ENCODE measurements around the gene RCSD1.

The RCSD1 gene

DNA sequence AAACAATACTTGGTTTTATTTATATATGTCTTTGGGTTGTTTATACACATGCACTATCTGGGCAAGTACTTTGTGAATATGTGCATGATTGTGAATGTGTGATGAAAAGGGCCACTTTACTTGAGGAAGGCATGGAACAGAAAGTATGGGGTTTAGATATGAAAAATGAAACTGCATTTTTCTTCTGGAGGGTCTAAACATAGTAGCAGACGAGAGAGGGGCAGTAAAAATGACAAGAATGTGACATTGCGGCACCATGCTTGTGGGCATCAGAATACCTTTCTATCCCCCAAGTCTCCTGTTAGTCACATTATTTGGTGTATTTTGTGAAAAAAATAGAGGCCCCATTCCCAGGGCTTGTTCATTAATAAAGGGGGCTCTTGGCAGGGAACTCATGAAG lies 76.3 kb downstream of the RCSD1 start:
- H3K4me3 ChIP-seq (ENCODE audit: low read depth, low read length): no peak overlapping the region
- TF ChIP-seq, protein P1, sequence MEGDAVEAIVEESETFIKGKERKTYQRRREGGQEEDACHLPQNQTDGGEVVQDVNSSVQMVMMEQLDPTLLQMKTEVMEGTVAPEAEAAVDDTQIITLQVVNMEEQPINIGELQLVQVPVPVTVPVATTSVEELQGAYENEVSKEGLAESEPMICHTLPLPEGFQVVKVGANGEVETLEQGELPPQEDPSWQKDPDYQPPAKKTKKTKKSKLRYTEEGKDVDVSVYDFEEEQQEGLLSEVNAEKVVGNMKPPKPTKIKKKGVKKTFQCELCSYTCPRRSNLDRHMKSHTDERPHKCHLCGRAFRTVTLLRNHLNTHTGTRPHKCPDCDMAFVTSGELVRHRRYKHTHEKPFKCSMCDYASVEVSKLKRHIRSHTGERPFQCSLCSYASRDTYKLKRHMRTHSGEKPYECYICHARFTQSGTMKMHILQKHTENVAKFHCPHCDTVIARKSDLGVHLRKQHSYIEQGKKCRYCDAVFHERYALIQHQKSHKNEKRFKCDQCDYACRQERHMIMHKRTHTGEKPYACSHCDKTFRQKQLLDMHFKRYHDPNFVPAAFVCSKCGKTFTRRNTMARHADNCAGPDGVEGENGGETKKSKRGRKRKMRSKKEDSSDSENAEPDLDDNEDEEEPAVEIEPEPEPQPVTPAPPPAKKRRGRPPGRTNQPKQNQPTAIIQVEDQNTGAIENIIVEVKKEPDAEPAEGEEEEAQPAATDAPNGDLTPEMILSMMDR (IDR thresholded peaks at IDR 0.05; ENCODE audit: borderline replicate concordance, insufficient read depth, low read depth, low read length): no peak

DNA sequence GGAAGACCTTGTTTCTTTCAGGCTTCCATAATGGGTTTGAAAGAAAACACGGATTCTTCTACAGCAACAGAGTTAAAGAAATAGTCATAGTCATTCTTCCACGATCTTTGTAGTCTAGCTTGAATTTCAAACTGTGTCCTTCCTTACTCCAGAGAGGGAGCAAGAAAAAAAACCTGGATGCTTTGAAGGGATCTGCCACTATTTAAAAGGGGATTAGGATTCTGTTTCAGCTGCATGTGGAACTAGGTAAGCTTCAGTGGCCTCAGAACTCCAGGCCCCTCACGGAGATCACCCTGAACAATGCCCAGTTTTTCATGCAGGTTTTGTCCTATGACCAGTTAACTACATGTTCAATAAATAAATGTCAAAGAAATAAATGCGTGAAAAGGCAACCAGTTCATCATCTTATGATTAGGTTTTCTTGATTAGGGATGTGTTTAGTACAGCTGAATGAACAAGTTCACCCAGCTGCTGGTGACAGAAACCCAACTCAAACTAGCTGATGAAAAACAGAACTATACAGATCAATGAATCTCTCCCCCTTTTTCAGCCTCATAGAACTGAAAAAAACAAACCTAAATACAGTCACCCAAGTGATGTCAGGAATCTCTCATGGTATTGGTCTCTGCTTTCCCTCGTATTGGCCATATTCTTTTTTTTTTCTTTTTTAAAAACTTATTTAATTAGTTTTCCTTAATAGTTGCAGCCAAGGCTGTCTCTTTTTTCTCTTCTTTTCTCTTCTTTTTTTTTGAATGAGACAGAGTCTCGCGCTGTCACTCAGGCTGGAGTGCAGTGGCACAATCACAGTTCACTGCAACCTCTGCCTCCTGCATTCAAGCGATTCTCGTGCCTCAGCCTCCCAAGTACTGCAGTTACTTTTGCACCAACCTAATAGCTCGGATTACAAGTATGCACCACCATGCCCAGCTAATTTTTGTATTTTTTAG lies 77.2 kb downstream of the RCSD1 start:
- TF ChIP-seq, protein P1 (IDR thresholded peaks at IDR 0.05; ENCODE audit: borderline replicate concordance, insufficient read depth, low read depth, low read length): no peak
- H3K4me3 ChIP-seq (ENCODE audit: low read depth, low read length): no peak overlapping the region

DNA sequence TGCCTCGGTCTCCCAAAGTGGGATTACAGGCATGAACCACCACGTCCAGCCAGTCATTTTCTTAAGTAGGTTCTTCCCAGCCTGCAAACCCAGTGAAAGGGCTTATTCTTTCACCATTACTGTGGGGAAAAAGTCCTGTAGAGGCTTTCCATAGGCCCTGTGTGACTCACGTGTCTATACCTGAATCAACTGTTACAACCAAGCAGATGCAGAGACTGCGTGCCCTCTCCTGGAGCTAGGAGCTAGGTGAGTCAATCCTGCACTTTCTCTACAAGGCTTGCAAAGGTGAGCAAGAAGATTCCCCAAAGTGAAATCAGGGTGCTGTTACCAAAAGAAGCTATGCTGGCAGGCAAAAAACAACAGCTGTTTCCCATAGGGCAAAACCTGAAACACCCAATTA lies 77.9 kb downstream of the RCSD1 start:
- TF ChIP-seq, protein P1 (IDR thresholded peaks at IDR 0.05; ENCODE audit: borderline replicate concordance, insufficient read depth, low read depth, low read length): no peak
- no peak overlapping the region for H3K4me3 ChIP-seq (ENCODE audit: low read depth, low read length)

DNA sequence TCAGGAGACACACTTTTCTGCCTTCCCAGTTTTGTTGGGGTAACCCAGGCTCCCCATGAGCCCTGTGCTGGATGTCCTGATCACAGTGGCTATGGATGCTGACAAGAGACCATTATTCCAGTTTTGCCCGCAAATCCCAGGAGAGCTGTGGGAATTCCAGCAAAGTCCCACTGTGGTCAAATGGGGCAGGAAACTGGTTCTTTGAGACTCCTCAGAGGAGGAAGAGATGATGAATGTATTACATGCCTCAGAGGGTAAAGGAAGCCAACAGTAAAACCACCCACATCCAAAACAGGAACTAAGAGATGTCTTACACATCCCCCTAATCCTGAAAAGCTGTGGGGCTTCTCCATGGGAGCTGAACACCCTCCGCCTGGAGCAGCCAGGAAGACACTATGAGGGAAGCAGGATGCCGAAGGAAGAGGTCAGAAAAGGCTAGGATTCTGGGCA lies 78.9 kb downstream of the RCSD1 start:
- TF ChIP-seq, protein P1 (IDR thresholded peaks at IDR 0.05; ENCODE audit: borderline replicate concordance, insufficient read depth, low read depth, low read length): no peak
- H3K4me3 ChIP-seq (ENCODE audit: low read depth, low read length): no peak overlapping the region

DNA sequence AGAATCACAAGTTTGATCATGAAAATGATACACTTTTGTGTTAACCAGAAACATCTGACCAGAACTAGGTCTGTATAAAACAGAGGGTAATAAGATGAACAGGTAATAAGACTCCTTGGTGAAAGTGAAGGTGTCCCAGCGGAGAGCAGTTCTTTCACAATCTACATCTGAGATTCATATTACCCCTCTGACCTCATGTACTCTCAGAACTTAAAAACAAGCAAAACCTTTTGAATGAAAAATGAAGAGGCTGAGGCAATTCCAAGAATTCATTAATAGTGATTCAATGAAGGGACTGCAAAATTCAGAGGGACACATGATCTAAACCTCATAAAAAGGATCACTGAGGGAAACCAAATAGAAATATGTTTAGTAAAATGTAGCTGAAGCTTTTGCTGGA lies 80.8 kb downstream of the RCSD1 start:
- TF ChIP-seq, protein P1 (IDR thresholded peaks at IDR 0.05; ENCODE audit: borderline replicate concordance, insufficient read depth, low read depth, low read length): no peak
- H3K4me3 ChIP-seq (ENCODE audit: low read depth, low read length): no peak overlapping the region

DNA sequence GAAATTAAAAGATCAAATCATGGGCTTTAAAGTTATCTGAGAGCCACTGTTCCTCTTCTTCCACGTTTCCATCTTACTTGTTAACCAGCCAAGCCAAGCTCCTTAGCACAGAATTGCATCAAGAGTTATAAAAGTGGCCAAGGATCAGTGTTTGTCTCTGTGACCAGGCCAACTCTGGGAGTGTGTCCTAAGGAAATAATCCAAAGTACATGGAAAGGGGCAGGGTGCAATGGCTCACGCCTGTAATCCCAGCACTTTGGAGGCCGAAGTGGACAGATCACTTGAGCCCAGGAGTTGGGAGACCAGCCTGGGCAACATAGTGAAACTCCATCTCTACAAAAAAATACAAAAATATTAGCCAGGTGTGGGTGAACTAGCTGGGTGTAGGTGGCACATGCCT lies 81.8 kb downstream of the RCSD1 start:
- TF ChIP-seq, protein P1 (IDR thresholded peaks at IDR 0.05; ENCODE audit: borderline replicate concordance, insufficient read depth, low read depth, low read length): no peak

More for the DNA sequence above, 81.8 kb downstream of the RCSD1 start:
- no peak overlapping the region for H3K4me3 ChIP-seq (ENCODE audit: low read depth, low read length)
